GM12878 (cell line): ENCODE results near the gene BDH1. TPM values are rescaled to one million over a fixed set of nuclear protein-coding genes. Genes with fewer than 3 reads are reported as not detected.

ENCODE experiments used
- ATAC-seq: fragments of 200-7000 bp; cut with Tn5 transposase; 3 replicates; pipeline ENCODE4 v1.9.1; 2020; ENCODE audit warnings: mild to moderate bottlenecking, moderate library complexity
- BruUV-seq: library from RNA; stranded (reverse); fragments of 400-500 nt; replicated peaks from 2 replicates; lab custom pipeline; 2021; lab: Mats Ljungman, UMichigan
- CTCF ChIA-PET: fragments of 300-600 bp; sonication (Branson Sonifier 250); formaldehyde crosslinking; extraction: SDS; loops from one replicate; lab custom pipeline; 2021; ENCODE audit warnings: inconsistent platforms; lab: Yijun Ruan, JAX
- POLR2A ChIA-PET: fragments of 350-600 bp; formaldehyde crosslinking; extraction: SDS; loops from one replicate; lab custom pipeline; 2021; ENCODE audit warnings: inconsistent platforms; lab: Charles Lee
- RAD21 ChIA-PET: fragments of 300-600 bp; sonication (Branson Sonifier 250); formaldehyde crosslinking; loops from one replicate; lab custom pipeline; 2023; ENCODE audit warnings: antibody characterized with exemption; ENCODE audit not compliant: unreplicated experiment; lab: Charles Lee
- SMC1A ChIA-PET: fragments of 300-600 bp; sonication (Branson Sonifier 250); formaldehyde crosslinking; loops from one replicate; lab custom pipeline; 2023; ENCODE audit not compliant: unreplicated experiment, uncharacterized antibody; lab: Charles Lee
- DNase-seq: peaks from one replicate; pipeline ENCODE4 v3.0.0-alpha.2; 2011; ENCODE audit warnings: low read depth, low spot score
- FAIRE-seq: peaks from 3 replicates; lab custom pipeline; 2011; peaks lifted over from hg19 to GRCh38; lab: Jason Lieb, UNC
- H2AFZ ChIP-seq: 2 replicates; pipeline ENCODE4 v1.6.0; 2011; ENCODE audit warnings: low read depth, low read length, control low read depth; ENCODE audit not compliant: control insufficient read depth
- H3K27ac ChIP-seq: 2 replicates; pipeline ENCODE4 v1.5.1; 2011; ENCODE audit warnings: control low read depth; ENCODE audit not compliant: control insufficient read depth, insufficient read depth
- H3K27me3 ChIP-seq, 2 experiments: replicated peaks in 1 of 2; 2 replicates each; pipeline versions ENCODE4 v1.6.0 to v1.6.1; 2011; ENCODE audit warnings: low read length in 1 of 2; ENCODE audit not compliant: control insufficient read depth in 2 of 2, insufficient read depth in 2 of 2
- H3K36me3 ChIP-seq, 2 experiments: 2 replicates each; pipeline ENCODE4 v1.5.1; 2011; ENCODE audit warnings: low read length in 1 of 2; ENCODE audit not compliant: control insufficient read depth in 2 of 2, insufficient read depth in 2 of 2
- H3K4me1 ChIP-seq: 2 replicates; pipeline ENCODE4 v1.6.1; 2011; ENCODE audit warnings: mild to moderate bottlenecking, low read length, moderate library complexity, mixed read lengths; ENCODE audit not compliant: control insufficient read depth, insufficient read depth
- H3K4me2 ChIP-seq: 2 replicates; pipeline ENCODE4 v1.6.0; 2011; ENCODE audit warnings: control low read depth; ENCODE audit not compliant: control insufficient read depth, insufficient read depth
- H3K4me3 ChIP-seq: fragments of 200-600 bp; sonication (generic); 2 replicates; pipeline ENCODE4 v1.5.1; 2016
- H3K79me2 ChIP-seq: 2 replicates; pipeline ENCODE4 v1.6.0; 2011; ENCODE audit warnings: low read length; ENCODE audit not compliant: control insufficient read depth, insufficient read depth
- H3K9ac ChIP-seq: 2 replicates; pipeline ENCODE4 v1.8.0; 2011; ENCODE audit warnings: low read length, control low read depth, mixed read lengths; ENCODE audit not compliant: control insufficient read depth, insufficient read depth
- H3K9me3 ChIP-seq: replicated peaks from 3 replicates; pipeline ENCODE4 v1.5.1; 2011; ENCODE audit warnings: mild to moderate bottlenecking, low read length; ENCODE audit not compliant: control insufficient read depth, insufficient read depth
- H4K20me1 ChIP-seq: 2 replicates; pipeline ENCODE4 v1.6.0; 2011; ENCODE audit not compliant: control insufficient read depth, insufficient read depth
- ASH2L ChIP-seq: fragments of 300-600, 200-600 bp; sonication (generic); IDR thresholded peaks from 2 replicates; pipeline ENCODE4 v1.6.1; 2017; ENCODE audit warnings: low read depth, mild to moderate bottlenecking, borderline replicate concordance
- BCL11A ChIP-seq: IDR thresholded peaks from 2 replicates; pipeline ENCODE4 v1.6.1; 2011; ENCODE audit warnings: low read depth, low read length
- BCL3 ChIP-seq: IDR thresholded peaks from 2 replicates; pipeline ENCODE4 v1.6.1; 2011; ENCODE audit warnings: borderline replicate concordance, low read depth, mild to moderate bottlenecking, moderate library complexity, low read length; ENCODE audit not compliant: insufficient read depth, poor library complexity, severe bottlenecking
- EGR1 ChIP-seq, 2 experiments: IDR thresholded peaks; 1 replicate in 1 of 2; 2 replicates in 1 of 2; pipeline ENCODE4 v1.6.1; 2011 to 2012; ENCODE audit warnings: low read depth in 2 of 2, low read length in 2 of 2, borderline replicate concordance in 1 of 2, mild to moderate bottlenecking in 1 of 2, moderate library complexity in 1 of 2
- JUNB ChIP-seq: IDR thresholded peaks from 2 replicates; pipeline ENCODE4 v1.6.1; 2016; ENCODE audit warnings: antibody characterized with exemption, mild to moderate bottlenecking
- KDM1A ChIP-seq: fragments of 200-600 bp; sonication (generic); IDR thresholded peaks from 2 replicates; pipeline ENCODE4 v1.6.1; 2016; ENCODE audit warnings: borderline replicate concordance
- MEF2A ChIP-seq: IDR thresholded peaks from 2 replicates; pipeline ENCODE4 v1.6.1; 2011; ENCODE audit warnings: low read depth, mild to moderate bottlenecking, low read length, moderate library complexity; ENCODE audit not compliant: insufficient read depth
- SIN3A ChIP-seq: IDR thresholded peaks from 2 replicates; pipeline ENCODE4 v1.6.1; 2012; ENCODE audit warnings: low read depth, low read length, improper control_type of control experiment
- SPI1 ChIP-seq: IDR thresholded peaks from 2 replicates; pipeline ENCODE4 v1.6.1; 2011; ENCODE audit warnings: low read depth, mild to moderate bottlenecking, low read length, moderate library complexity, borderline replicate concordance; ENCODE audit not compliant: insufficient read depth
- SRF ChIP-seq, 2 experiments: IDR thresholded peaks; 2 replicates each; pipeline ENCODE4 v1.6.1; 2011; ENCODE audit warnings: low read depth in 2 of 2, low read length in 2 of 2, mild to moderate bottlenecking in 1 of 2, moderate library complexity in 1 of 2
- TCF12 ChIP-seq: IDR thresholded peaks from 2 replicates; pipeline ENCODE4 v1.6.1; 2011; ENCODE audit warnings: low read depth, mild to moderate bottlenecking, low read length
- ZBED1 ChIP-seq: IDR thresholded peaks from 2 replicates; pipeline ENCODE4 v1.6.1; 2016; ENCODE audit warnings: borderline replicate concordance
- WGBS: methylation state at CpG from one replicate; pipeline ENCODE4 v1.1.6; 2016; ENCODE audit warnings: low lambda C conversion rate; ENCODE audit not compliant: insufficient replicate concordance, insufficient coverage; ENCODE audit errors: missing lambda C conversion rate; 5-methylcytosine and 5-hydroxymethylcytosine counted together
- in situ Hi-C: fragments of 300-500 bp; cut with MboI; formaldehyde crosslinking; loops from 9 replicates; pipeline ENCODE4 v1.14.3; 2018; ENCODE audit warnings: mixed read lengths
- intact Hi-C: fragments of 100-400 bp; cut with micrococcal nuclease; formaldehyde crosslinking; loops from one replicate; pipeline ENCODE4 v1.14.2; 2022; ENCODE audit not compliant: unreplicated experiment
- polyA plus RNA-seq, 11 experiments: library from polyadenylated mRNA; depleted of rRNA in 4 of 11; unstranded in 6 of 11; stranded (reverse) in 5 of 11; fragments of >200 nt; fragmentation: Nextera tagmentation in 4 of 11; fragmentation: Illumina TruSeq in 1 of 11; extraction: Ambion mirVana in 4 of 11; extraction: Trizol in 1 of 11; gene quantifications; 1 replicate in 1 of 11; 2 replicates in 10 of 11; pipeline versions ENCODE4 v1.2.1 to v1.2.3, GENCODE V29; 2011 to 2016; ENCODE audit warnings: inconsistent platforms in 2 of 11, missing spikeins in 2 of 11, low read depth in 1 of 11
- total RNA-seq, 4 experiments: library from RNA; depleted of rRNA in 3 of 4; stranded (reverse); fragments of >200 nt in 3 of 4; fragmentation: Illumina TruSeq in 1 of 4; extraction: Trizol in 1 of 4; gene quantifications; 2 replicates each; pipeline versions ENCODE4 v1.2.1 to v1.2.3, GENCODE V29; 2013 to 2021

BDH1 gene
- total and polyA plus RNA-seq, 10 of the 15 experiments (the other 5 are each of a cell fraction or from before 2014, with no cell fraction given) = 11.3 to 84.5 (median 60.3) TPM

GRCh38 chr3:197495999-197496745 is 59.6 kb downstream of the BDH1 start:
- DNase-seq = no peak
- H3K4me2 ChIP-seq = peak overlapping the region; percentile 8; the same call in 1 of the 2 replicates
- H3K36me3 ChIP-seq = no peaks in the 10 kb centered on the region
- H3K9me3 ChIP-seq = peaks cover 2% of the 10 kb centered on the region; the same call in 1 of the 3 replicates
- in situ Hi-C loops = no loop called here
- CTCF ChIA-PET = interaction anchor here (2.5 kb wide), 1 partner anchor 239 kb away, joined by 11 read pairs; no protein-coding TSS in a partner anchor
- H3K4me3 ChIP-seq = no peak overlapping the region
- RAD21 ChIA-PET = interaction anchor here (0.9 to 2.3 kb wide), 5 partner anchors 14 to 239 kb away, joined by 3 to 10 read pairs (median 3); no protein-coding TSS in a partner anchor
- 75% methylated on average over 8 of the region's 9 CpGs for WGBS
- BruUV-seq = no TSS peak
- POLR2A ChIA-PET = interaction anchor here (0.7 kb wide), 1 partner anchor 17 kb away, joined by 4 read pairs; no protein-coding TSS in a partner anchor
- no peaks in the 10 kb centered on the region for H4K20me1 ChIP-seq
- FAIRE-seq = no peak
- SMC1A ChIA-PET = interaction anchor here (1.0 to 2.7 kb wide), 5 partner anchors 101 to 239 kb away, joined by 3 to 14 read pairs (median 5); no protein-coding TSS in a partner anchor
- no peaks in the 10 kb centered on the region for H3K79me2 ChIP-seq
- intact Hi-C loops = loop anchor here (1.0 to 5.0 kb wide), 2 partner anchors 102 to 199 kb away; partner anchors contain the start of gene DLG1
- no peak overlapping the region for H3K9ac ChIP-seq
- H3K27me3 ChIP-seq = no peaks in the 10 kb centered on the region; a peak in 1 of 4 replicates
- H2AFZ ChIP-seq = no peak overlapping the region
- peak overlapping the region; percentile 49 for H3K27ac ChIP-seq
- H3K4me1 ChIP-seq = peaks cover 31% of the 10 kb centered on the region
- TF ChIP-seq SIN3A (no peak), KDM1A (no peak), ZBED1 (no peak)
- TF ChIP-seq, all 136 proteins: peak for 0
- ATAC-seq = no peak; the same call in 2 of the 3 replicates

DNA sequence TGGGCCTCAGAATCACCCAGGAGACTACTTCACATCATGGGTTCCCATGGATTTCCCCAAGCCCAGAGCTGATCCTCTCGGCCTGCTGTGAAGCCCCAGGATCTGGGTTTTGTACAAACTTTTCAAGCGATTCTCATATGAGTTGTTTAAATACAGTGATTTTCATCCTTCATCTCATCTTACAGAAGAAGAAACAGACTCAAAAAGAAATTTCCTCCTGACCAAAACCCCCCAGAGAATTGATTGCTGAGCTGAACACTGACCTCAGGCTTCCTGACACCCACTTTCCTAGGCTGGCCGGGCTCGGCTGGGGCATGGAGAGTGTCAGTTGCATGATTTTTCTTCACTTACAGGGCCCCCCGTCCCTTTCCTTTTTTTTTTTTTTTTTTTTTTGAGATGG is 60.3 kb downstream of the BDH1 start:
- no peaks in the 10 kb centered on the region for H3K79me2 ChIP-seq
- H3K27me3 ChIP-seq = no peaks in the 10 kb centered on the region; a peak in 1 of 4 replicates
- ChIA-PET RAD21 (interaction anchor here (0.7 to 2.3 kb wide), 6 partner anchors 13 to 238 kb away, joined by 3 to 10 read pairs (median 3); no protein-coding TSS in a partner anchor), CTCF (interaction anchor here (2.5 kb wide), 1 partner anchor 239 kb away, joined by 11 read pairs; no protein-coding TSS in a partner anchor), POLR2A (interaction anchor here (0.7 kb wide), 1 partner anchor 18 kb away, joined by 4 read pairs; no protein-coding TSS in a partner anchor), SMC1A (interaction anchor here (1.1 to 1.7 kb wide), 3 partner anchors 101 to 238 kb away, joined by 3 to 9 read pairs (median 5); no protein-coding TSS in a partner anchor)
- no peak overlapping the region; the same call in 1 of the 2 replicates for H3K9ac ChIP-seq
- peaks cover 31% of the 10 kb centered on the region for H3K4me1 ChIP-seq
- H4K20me1 ChIP-seq = no peaks in the 10 kb centered on the region
- ATAC-seq (peak; percentile 70), DNase-seq (peak; percentile 33), FAIRE-seq (peak; percentile 88)
- no peak overlapping the region for H3K4me3 ChIP-seq
- H2AFZ ChIP-seq = peak overlapping the region; percentile 61
- in situ Hi-C loops (no loop called here), intact Hi-C loops (loop anchor here (1.0 to 5.0 kb wide), 2 partner anchors 101 to 198 kb away; partner anchors contain the start of gene DLG1)
- 15% methylated on average over 5 of the region's 5 CpGs for WGBS
- H3K27ac ChIP-seq = peak overlapping the region; percentile 49
- no peaks in the 10 kb centered on the region for H3K36me3 ChIP-seq
- peak overlapping the region; percentile 11 for H3K4me2 ChIP-seq
- peaks cover 2% of the 10 kb centered on the region; the same call in 1 of the 3 replicates for H3K9me3 ChIP-seq
- no TSS peak for BruUV-seq
- TF ChIP-seq MEF2A (0 out of 2 replicates have a peak, but pooled peaks have one; percentile 29), TCF12 (0 out of 2 replicates have a peak, but pooled peaks have one; percentile 27), ASH2L (no peak), EGR1 (IDR thresholded peaks at IDR 0.05; ENCODE audit: borderline replicate concordance in 1 of 2, low read depth in 2 of 2, low read length in 2 of 2) (peak in 1 of 2 experiments; percentile 10; a peak in 1 of 3 replicates), BCL3 (peak; percentile 33), JUNB (peak; percentile 55), SRF (IDR thresholded peaks at IDR 0.05; ENCODE audit: low read depth in 2 of 2, low read length in 2 of 2) (no peak), BCL11A (peak; percentile 33; the same call in 1 of the 2 replicates), SPI1 (no peak)
